Left hindlimb (tissue), 1 donor: Measurements from ENCODE around the gene PPP1R7.

Source experiments
- DNase-seq: peaks from one replicate; pipeline ENCODE4 v3.0.0-alpha.2; 2018

PPP1R7 gene

GRCh38 chr2:241216211-241216761, 66.0 kb downstream of the PPP1R7 start:
- no peak for DNase-seq

- peak; percentile 82 for DNase-seq
Observed at GRCh38 chr2:241217320-241218031, 67.2 kb downstream of the PPP1R7 start.

DNA sequence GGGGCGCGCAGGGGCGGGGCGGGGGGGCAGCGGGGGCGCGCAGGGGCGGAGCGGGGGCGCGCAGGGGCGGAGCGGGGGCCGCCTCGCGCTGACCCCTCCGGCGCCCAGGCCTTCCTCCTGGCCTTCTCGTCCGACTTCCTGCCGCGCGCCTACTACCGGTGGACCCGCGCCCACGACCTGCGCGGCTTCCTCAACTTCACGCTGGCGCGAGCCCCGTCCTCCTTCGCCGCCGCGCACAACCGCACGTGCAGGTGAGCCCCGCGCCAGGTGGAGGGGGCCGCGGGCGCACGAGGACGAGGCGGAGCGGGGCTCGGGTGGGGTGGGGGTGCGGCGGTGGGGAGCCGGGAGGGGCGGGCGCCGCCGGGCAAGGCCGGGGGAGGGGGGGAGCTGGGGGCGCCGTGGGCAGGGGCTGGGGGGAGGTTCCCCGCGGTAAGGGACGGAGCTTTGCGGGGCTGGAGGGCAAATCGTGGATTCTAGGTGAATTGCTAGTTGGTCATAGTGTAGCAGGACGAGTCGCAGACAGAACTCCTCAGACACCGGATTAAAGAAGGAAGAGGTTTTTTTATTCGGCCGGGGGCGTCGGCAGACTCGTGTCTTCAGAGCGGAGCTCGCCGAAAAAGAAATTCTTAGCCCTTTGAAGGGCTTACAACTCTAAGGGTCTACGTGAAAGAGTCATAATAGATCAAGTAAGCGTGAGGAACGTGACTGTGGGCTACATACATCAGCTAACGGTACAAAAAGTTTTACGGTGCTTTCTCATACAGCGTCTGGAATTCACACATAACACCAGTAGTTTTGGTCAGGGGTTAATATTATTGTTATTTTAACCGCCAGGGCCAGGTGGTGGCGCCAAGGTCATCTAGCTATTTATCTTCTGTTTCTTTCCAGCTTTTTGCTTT, 68.1 kb downstream of the PPP1R7 start:
- peak; percentile 60 for DNase-seq

- DNase-seq: no peak
Observed at GRCh38 chr2:241219030-241219382, 68.7 kb downstream of the PPP1R7 start.

GRCh38 chr2:241219856-241220356, 69.6 kb downstream of the PPP1R7 start:
- DNase-seq: no peak

DNA sequence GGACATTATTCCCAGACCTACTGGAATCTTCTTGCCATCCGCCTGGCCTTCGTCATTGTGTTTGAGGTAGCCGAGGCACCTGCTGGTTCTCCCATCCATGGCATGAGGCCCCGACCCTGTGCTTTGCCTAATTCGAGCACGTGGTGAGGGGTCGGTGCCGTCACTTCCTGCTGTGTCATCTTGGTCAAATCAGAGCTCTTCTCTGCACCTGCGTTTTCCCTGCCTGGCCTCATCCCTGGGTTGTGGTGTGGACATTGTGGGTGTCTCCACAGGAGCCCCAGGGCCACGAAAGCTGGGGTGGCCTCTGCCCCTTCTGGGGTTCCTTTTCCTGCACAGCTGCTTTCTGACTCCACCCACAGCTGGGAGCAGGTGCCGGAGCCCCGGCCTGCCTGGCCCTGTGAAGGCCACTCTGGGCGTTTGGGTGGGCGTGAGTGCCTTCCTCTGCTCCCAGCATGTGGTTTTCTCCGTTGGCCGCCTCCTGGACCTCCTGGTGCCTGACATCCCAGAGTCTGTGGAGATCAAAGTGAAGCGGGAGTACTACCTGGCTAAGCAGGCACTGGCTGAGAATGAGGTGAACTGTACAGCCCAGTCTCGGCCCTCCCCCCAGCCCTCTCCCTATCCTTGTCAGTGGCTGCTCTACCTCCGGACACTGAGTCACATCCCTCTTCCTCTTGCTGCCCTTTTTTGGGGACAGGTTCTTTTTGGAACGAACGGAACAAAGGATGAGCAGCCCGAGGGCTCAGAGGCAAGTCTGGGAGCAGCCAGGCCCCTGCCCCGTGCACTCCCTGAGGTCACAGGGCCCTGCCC, 73.1 kb downstream of the PPP1R7 start:
- no peak for DNase-seq

- peak; percentile 63 for DNase-seq
Observed at GRCh38 chr2:241224018-241224850, 74.0 kb downstream of the PPP1R7 start.

DNA sequence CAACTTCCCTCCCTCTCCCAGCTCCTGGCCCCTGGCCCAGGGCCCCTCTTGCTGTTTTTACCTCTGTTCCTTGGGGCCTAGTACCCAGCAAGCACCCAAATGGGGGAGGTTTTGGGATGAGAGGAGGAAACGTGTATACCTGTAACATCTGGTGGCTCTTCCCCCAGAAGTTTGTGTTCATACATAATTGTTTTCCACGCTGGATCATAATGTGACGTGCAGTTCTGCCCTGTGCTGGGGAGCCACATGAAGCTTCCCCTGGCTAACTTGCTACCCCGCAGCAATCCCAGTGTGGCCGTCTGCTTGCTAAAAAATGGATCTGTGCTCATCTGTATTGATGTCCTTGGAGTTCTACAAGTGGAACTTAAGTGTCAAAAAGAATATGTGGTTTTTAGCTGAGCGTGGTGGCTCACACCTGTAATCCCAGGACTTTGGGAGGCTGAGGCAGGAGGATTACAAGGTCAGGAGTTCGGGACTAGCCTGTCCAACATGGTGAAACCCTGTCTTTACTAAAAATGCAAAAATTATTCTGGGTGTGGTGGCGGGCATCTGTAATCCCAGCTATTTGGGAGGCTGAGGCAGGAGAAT, 74.7 kb downstream of the PPP1R7 start:
- no peak for DNase-seq

DNA sequence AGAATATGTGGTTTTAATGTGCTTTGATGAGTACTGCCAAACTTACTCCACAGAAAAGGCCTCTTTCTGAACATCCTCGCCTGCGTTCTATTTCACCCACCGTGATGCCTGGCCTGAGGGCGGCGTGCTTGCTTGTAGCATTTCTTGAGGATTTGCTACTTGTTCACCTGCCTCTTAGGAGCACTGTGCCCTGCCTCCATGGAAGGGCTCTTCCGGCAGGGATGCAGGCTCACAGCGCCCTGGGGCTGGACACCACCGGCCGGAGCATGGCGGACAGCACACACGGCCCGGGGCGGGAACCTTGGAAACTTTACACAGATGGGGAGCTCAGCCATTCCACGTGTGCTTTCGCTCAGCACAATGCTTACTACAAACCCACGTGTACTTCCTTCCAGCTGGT, 75.3 kb downstream of the PPP1R7 start:
- DNase-seq: no peak

DNA sequence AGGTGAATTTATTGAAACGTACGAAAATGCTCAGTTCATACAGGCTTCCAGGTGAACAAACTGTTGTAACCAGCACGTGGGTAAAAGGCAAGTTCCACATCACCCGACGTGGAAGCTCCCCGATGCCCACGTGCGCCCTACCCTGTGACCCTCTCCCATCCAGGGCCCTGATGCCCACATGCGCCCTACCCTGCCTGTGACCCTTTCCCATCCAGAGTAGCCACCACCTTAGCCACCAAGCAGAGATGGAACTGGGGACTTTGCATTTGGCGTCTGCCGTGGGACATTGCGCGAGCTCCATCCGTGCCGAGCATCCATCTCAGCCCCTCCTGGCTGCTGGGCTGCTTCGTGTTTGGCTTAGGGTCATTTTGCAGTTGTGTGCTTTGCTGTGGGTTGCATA, 75.7 kb downstream of the PPP1R7 start:
- DNase-seq: no peak

- no peak for DNase-seq
Observed at GRCh38 chr2:241226723-241227572, 76.7 kb downstream of the PPP1R7 start.

GRCh38 chr2:241227594-241227993, 77.3 kb downstream of the PPP1R7 start:
- DNase-seq: no peak

DNA sequence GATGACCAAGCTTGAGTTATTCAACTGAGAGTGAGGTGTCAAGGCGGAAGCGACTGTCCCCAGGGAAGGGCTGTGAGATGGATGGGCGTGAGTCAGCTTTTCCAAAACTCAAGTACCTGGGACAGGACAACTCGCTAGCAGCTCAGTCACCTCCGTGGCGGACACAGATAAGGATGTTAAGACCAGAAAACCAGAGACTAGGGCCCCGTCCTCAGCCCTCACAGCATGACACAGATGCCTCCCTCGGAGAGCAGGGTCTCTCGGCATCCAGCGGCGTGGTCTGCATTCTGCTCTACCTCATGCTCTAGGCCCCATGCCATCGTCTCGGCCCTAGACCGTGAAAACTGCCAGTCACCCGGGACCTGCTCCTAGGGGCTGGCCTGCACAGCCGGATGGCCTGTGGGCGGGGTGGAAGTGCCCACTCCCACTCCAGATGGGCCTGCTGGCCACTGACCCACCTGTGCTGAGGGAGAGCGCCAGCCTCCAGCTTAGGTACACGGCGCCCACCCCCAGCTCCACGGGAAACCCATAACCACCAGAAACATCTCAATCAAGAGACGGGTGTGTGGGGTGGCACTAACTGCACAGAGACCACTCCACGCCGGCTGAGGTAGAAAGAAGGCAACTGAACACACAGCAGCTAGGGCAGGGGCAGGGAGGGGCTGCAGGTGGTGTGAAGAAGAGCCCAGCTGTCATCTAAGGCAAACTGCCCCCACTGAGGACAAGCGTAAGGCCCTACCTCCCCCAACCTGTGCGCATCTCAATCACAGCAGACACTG, 78.0 kb downstream of the PPP1R7 start:
- DNase-seq: no peak

- DNase-seq: no peak
Observed at GRCh38 chr2:241228860-241229516, 78.7 kb downstream of the PPP1R7 start.

DNA sequence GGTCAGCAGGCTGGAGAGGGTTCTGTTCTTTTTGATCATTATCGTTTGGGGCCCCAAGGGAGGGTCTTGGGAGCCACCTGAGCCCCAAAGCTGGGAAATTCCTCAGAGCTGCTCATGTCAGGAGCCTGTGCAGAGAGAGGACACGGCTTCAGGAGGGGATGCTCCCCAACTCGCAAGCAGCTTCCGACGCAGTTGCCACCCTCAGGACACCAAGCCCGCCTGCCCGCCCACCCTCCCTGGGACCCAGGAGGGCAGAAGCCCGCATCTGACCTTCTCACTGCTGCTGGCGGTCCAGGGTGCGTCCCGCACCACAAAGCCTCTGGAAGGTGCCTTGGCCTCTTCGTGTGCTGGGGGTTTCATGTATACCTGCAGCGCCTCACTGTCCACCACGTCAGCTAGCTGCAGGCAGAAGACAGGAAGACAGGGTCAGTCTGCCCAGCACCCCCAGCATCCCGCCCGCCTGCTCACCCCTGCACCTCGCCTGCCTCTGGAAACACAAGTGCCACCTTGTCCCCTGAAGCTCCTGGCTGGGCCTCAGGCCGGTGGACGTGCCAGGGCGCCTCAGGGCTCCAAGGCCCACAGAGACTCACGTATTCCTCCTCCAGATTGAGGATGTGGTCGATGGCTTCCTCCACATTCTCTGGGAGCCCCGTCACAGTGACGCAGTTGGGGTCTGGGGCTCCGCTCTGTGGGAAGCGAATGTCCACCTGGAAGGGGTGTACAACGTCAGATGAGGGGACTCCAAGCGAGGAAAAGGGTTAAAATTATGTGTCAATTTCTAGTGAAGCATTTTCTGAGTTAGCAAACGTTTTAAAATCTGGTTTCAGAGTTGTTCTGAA, 79.5 kb downstream of the PPP1R7 start:
- DNase-seq: no peak

DNA sequence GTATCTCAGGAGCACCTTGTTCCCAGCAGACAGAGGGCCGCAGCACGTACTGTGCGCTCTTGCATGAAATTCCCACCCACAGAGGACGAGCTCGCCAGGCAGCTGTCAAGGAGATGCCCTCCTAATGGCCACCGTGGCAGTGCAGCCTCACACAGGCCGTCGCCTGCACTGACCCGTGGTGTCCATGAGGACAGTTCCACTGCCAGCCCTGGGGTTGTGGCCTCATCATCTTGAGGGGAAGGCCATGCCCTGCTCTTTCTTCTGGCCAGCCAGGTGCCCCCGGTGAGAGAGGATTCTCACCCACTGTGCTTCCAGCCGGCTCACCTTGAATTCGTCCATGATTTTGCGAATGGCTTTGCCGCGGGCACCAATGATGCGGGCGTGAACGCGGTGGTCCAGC, 80.2 kb downstream of the PPP1R7 start:
- no peak for DNase-seq

DNA sequence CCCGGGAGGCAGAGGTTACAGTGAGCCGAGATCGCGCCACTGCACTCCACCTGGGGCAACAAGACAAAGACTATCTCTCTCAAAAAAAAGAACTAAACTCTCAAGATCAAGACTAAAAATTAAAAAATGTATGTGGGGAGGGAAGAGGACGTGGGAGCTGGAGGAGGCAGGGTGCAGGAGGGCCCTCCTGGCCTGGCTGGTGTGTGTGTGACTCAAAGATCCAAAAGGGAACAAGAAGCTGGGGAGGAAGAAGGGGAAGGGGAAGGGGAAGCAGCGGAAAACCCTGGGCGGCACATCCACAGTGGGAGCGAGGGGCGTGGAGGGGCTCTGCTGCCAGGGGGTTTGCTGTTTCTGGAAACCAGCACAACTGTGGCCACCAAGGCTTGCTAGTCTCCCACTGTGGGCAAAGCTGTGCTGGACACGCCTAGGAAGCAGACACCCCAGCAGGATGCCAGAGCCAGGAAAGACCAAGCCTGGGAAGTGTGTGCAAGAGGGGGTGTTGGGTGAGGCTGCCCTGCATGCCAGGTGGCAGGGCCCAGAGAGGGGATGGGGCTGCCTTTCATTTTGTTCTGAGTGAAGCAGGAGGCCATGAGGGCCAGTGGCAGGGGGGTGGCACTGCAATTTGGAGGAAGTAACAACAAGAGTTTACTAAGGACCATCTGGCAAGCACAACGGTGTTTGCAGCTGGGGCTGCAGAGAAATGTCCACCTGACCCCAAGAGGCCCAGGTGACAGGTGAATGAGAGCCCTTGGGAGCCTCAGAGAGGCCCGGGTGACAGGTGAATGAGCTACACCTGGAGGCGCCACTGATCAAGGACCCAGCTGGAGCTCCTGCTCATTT, 82.7 kb downstream of the PPP1R7 start:
- no peak for DNase-seq
